Liver (tissue), 9 donors: Measurements from ENCODE around the gene DSCAML1. TPM values are rescaled to one million over a fixed set of nuclear protein-coding genes. Genes with fewer than 3 reads are reported as not detected.

Source experiments
- DNase-seq: peaks from one replicate; pipeline ENCODE4 v3.0.0-alpha.2; 2017; ENCODE audit warnings: low spot score
- H3K27ac ChIP-seq, 2 donors: one replicate each; pipeline ENCODE4 v1.7.0; 2013; ENCODE audit warnings: inconsistent platforms in 2 of 2, low read length in 2 of 2, control low read depth in 1 of 2, low read depth in 1 of 2, mild to moderate bottlenecking in 1 of 2
- H3K27me3 ChIP-seq, 4 donors: one replicate each; pipeline versions ENCODE4 v1.6.1 to v1.7.0; 2013; ENCODE audit warnings: low read length in 3 of 4, inconsistent platforms in 1 of 4, mild to moderate bottlenecking in 1 of 4, moderate library complexity in 1 of 4; ENCODE audit not compliant: control insufficient read depth in 4 of 4, insufficient read depth in 4 of 4
- H3K36me3 ChIP-seq, 4 donors: one replicate each; pipeline versions ENCODE4 v1.6.1 to v1.7.0; 2013; ENCODE audit warnings: low read length in 3 of 4, mild to moderate bottlenecking in 3 of 4, low read depth in 1 of 4, moderate library complexity in 1 of 4; ENCODE audit not compliant: control insufficient read depth in 4 of 4, insufficient read depth in 3 of 4
- H3K4me1 ChIP-seq, 4 donors: one replicate each; pipeline versions ENCODE4 v1.6.1 to v1.7.0; 2013; ENCODE audit warnings: low read length in 3 of 4, mild to moderate bottlenecking in 3 of 4, moderate library complexity in 1 of 4; ENCODE audit not compliant: control insufficient read depth in 4 of 4, insufficient read depth in 4 of 4
- H3K4me3 ChIP-seq, 3 donors: one replicate each; pipeline versions ENCODE4 v1.6.1 to v1.7.0; 2013; ENCODE audit warnings: low read length in 3 of 3, control low read depth in 1 of 3, low read depth in 1 of 3, mild to moderate bottlenecking in 1 of 3
- H3K9ac ChIP-seq, 2 donors: one replicate each; pipeline ENCODE4 v1.7.0; 2013; ENCODE audit warnings: low read length in 2 of 2, mild to moderate bottlenecking in 2 of 2, moderate library complexity in 2 of 2, control low read depth in 1 of 2, low read depth in 1 of 2
- H3K9me3 ChIP-seq, 4 donors: one replicate each; pipeline versions ENCODE4 v1.6.1 to v1.7.0; 2013; ENCODE audit warnings: low read length in 3 of 4; ENCODE audit not compliant: control insufficient read depth in 4 of 4
- CTCF ChIP-seq: fragments of 150-350 bp; IDR thresholded peaks from 2 replicates; pipeline ENCODE4 v1.5.1; 2017; ENCODE audit warnings: improper control_type of control experiment, low read depth, low read length; ENCODE audit not compliant: missing input control
- EGR1 ChIP-seq, 2 donors: IDR thresholded peaks; 2 replicates each; pipeline ENCODE4 v1.6.1; 2016 to 2018; ENCODE audit warnings: antibody characterized with exemption in 2 of 2, low read depth in 2 of 2
- FOXA2 ChIP-seq: IDR thresholded peaks from 2 replicates; pipeline ENCODE4 v1.6.1; 2016; ENCODE audit warnings: antibody characterized with exemption
- GABPA ChIP-seq, 2 donors: IDR thresholded peaks in 1 of 2; conservative IDR thresholded peaks in 1 of 2; 2 replicates each; pipeline ENCODE4 v1.6.1; 2016; ENCODE audit warnings: antibody characterized with exemption in 2 of 2, mild to moderate bottlenecking in 1 of 2, moderate library complexity in 1 of 2
- HNF4A ChIP-seq, 2 donors: conservative IDR thresholded peaks; 2 replicates each; pipeline ENCODE4 v1.6.1; 2016; ENCODE audit warnings: antibody characterized with exemption in 2 of 2, mild to moderate bottlenecking in 2 of 2
- HNF4G ChIP-seq: IDR thresholded peaks from 2 replicates; pipeline ENCODE4 v1.6.1; 2016; ENCODE audit warnings: antibody characterized with exemption
- JUND ChIP-seq, 2 donors: IDR thresholded peaks; 2 replicates each; pipeline ENCODE4 v1.6.1; 2016; ENCODE audit warnings: antibody characterized with exemption in 2 of 2
- MAX ChIP-seq: IDR thresholded peaks from 2 replicates; pipeline ENCODE4 v1.6.1; 2016; ENCODE audit warnings: antibody characterized with exemption
- NR2F2 ChIP-seq: IDR thresholded peaks from 2 replicates; pipeline ENCODE4 v1.6.1; 2016; ENCODE audit warnings: antibody characterized with exemption
- RAD21 ChIP-seq, 2 donors: IDR thresholded peaks; 2 replicates each; pipeline ENCODE4 v1.6.1; 2016; ENCODE audit warnings: antibody characterized with exemption in 2 of 2, mild to moderate bottlenecking in 2 of 2
- REST ChIP-seq: IDR thresholded peaks from 2 replicates; pipeline ENCODE4 v1.6.1; 2016; ENCODE audit warnings: antibody characterized with exemption, mild to moderate bottlenecking
- RXRA ChIP-seq, 2 donors: IDR thresholded peaks; 2 replicates each; pipeline ENCODE4 v1.6.1; 2017 to 2018; ENCODE audit warnings: antibody characterized with exemption in 2 of 2, mild to moderate bottlenecking in 1 of 2
- SP1 ChIP-seq: IDR thresholded peaks from 2 replicates; pipeline ENCODE4 v1.6.1; 2018; ENCODE audit warnings: antibody characterized with exemption, mild to moderate bottlenecking
- TAF1 ChIP-seq: conservative IDR thresholded peaks from 2 replicates; pipeline ENCODE4 v1.6.1; 2016; ENCODE audit warnings: antibody characterized with exemption, mild to moderate bottlenecking
- YY1 ChIP-seq: IDR thresholded peaks from 2 replicates; pipeline ENCODE4 v1.6.1; 2016; ENCODE audit warnings: antibody characterized with exemption, mild to moderate bottlenecking
- ZBTB33 ChIP-seq: IDR thresholded peaks from 2 replicates; pipeline ENCODE4 v1.6.1; 2016; ENCODE audit warnings: antibody characterized with exemption
- WGBS: extraction: QIAGEN DNeasy Blood & Tissue Kit; methylation state at CpG from one replicate; pipeline ENCODE4 v1.1.7; 2013; 5-methylcytosine and 5-hydroxymethylcytosine counted together
- polyA plus RNA-seq, 2 donors: library from polyadenylated mRNA; stranded (reverse) in 1 of 2; unstranded in 1 of 2; fragments of 200-250 nt in 1 of 2; fragments of >200 nt in 1 of 2; fragmentation: Nextera tagmentation in 1 of 2; extraction: Ambion mirVana in 1 of 2; gene quantifications; one replicate each; pipeline versions ENCODE4 v1.2.1 to v1.2.3, GENCODE V29; 2013 to 2015
- total RNA-seq, 2 donors: library from RNA; depleted of rRNA; stranded (reverse); fragments of >200 nt; gene quantifications; one replicate each; pipeline ENCODE4 v1.2.3, GENCODE V29; 2014
- donor health status: healthy.
- donor health status: healthy.
- donor health status: healthy.
- donor health status: healthy.
- donor health status: healthy.

Gene DSCAML1
- total and polyA plus RNA-seq, 4 donors: 0.07 to 0.42 (median 0.20) TPM

- TF ChIP-seq SP1 (no peak), YY1 (no peak), HNF4G (no peak), EGR1 (IDR thresholded peaks at IDR 0.05; ENCODE audit: low read depth in 2 of 2) (no peak)
These were observed 294.8 kb downstream of the DSCAML1 start (continued) for GRCh38 chr11:117502015-117502778.

GRCh38 chr11:117501237-117501898 is 295.6 kb downstream of the DSCAML1 start:
- H3K4me1 ChIP-seq: no peaks in the 10 kb centered on the region
- no peak overlapping the region for H3K27ac ChIP-seq
- no peaks in the 10 kb centered on the region for H3K36me3 ChIP-seq
- no peak for DNase-seq
- TF ChIP-seq MAX (no peak), RXRA (IDR thresholded peaks at IDR 0.05) (no peak), HNF4A (conservative IDR thresholded peaks at IDR 0.05) (no peak), ZBTB33 (no peak), CTCF (no peak), NR2F2 (no peak), EGR1 (IDR thresholded peaks at IDR 0.05; ENCODE audit: low read depth in 2 of 2) (no peak), YY1 (no peak), GABPA (IDR thresholded peaks at IDR 0.05 in 1 of 2, conservative IDR thresholded peaks at IDR 0.05 in 1 of 2) (no peak), JUND (IDR thresholded peaks at IDR 0.05) (no peak), REST (no peak), FOXA2 (no peak), HNF4G (no peak), SP1 (no peak), RAD21 (IDR thresholded peaks at IDR 0.05) (no peak), TAF1 (no peak)
- WGBS: 89% methylated on average over 14 of the region's 14 CpGs
- no peak overlapping the region for H3K9ac ChIP-seq
- no peaks in the 10 kb centered on the region for H3K9me3 ChIP-seq
- H3K27me3 ChIP-seq: no peaks in the 10 kb centered on the region
- H3K4me3 ChIP-seq: no peak overlapping the region
